SU-DHL-6 (cell line): ENCODE measurements around the gene ILRUN.
A peak's percentile ranks its signal among the peaks of the same experiment; 100 is the strongest.
"Not testable (repeated sequence)": the region's sequence is repeated elsewhere in the genome, so short reads cannot be mapped to it uniquely, and the experiment has no call there.

Experiments
- H2AFZ ChIP-seq: fragments of 200-600 bp; sonication (generic); 2 replicates; pipeline ENCODE4 v1.6.1; 2014; ENCODE audit warnings: low read depth, mild to moderate bottlenecking, moderate library complexity, mixed read lengths, antibody characterized with exemption, low read length; ENCODE audit not compliant: severe bottlenecking
- H3F3A ChIP-seq: fragments of 200-600 bp; shearing (Covaris generic); 2 replicates; pipeline ENCODE4 v1.6.0; 2016; ENCODE audit warnings: antibody characterized with exemption, mild to moderate bottlenecking; ENCODE audit not compliant: insufficient read depth
- H3K27ac ChIP-seq: fragments of 200-600 bp; sonication (generic); 2 replicates; pipeline ENCODE4 v1.5.1; 2016; ENCODE audit warnings: low read depth, mild to moderate bottlenecking, low read length, moderate library complexity, mixed read lengths
- H3K27me3 ChIP-seq: fragments of 200-600 bp; sonication (generic), shearing (Covaris generic); 2 replicates; pipeline ENCODE4 v1.6.0; 2014; ENCODE audit warnings: mild to moderate bottlenecking, low read length
- H3K36me3 ChIP-seq: fragments of 200-600 bp; sonication (generic); 2 replicates; pipeline ENCODE4 v1.6.1; 2014; ENCODE audit warnings: mild to moderate bottlenecking, low read length, mixed read lengths
- H3K4me2 ChIP-seq: fragments of 300-600, 200-600 bp; shearing (Covaris generic), sonication (generic); 2 replicates; pipeline ENCODE4 v1.6.0; 2014; ENCODE audit warnings: low read length, low read depth, mild to moderate bottlenecking; ENCODE audit not compliant: poor library complexity, severe bottlenecking
- H3K4me3 ChIP-seq: fragments of 200-600 bp; sonication (generic); 2 replicates; pipeline ENCODE4 v1.5.1; 2014; ENCODE audit warnings: antibody characterized with exemption, low read length, mild to moderate bottlenecking, mixed read lengths; ENCODE audit not compliant: insufficient read depth, poor library complexity, severe bottlenecking
- H3K79me2 ChIP-seq: fragments of 200-600 bp; sonication (generic); 2 replicates; pipeline ENCODE4 v1.6.1; 2014; ENCODE audit warnings: mild to moderate bottlenecking, low read length, moderate library complexity; ENCODE audit not compliant: insufficient read depth
- H3K9ac ChIP-seq: fragments of 200-600 bp; sonication (generic); 2 replicates; pipeline ENCODE4 v1.7.0; 2014; ENCODE audit warnings: mild to moderate bottlenecking, low read length
- H3K9me2 ChIP-seq: fragments of 200-600 bp; sonication (generic); replicated peaks from 2 replicates; pipeline ENCODE4 v1.6.1; 2014; ENCODE audit warnings: low read length; ENCODE audit not compliant: insufficient read depth
- H3K9me3 ChIP-seq: fragments of 200-600 bp; sonication (generic); 2 replicates; pipeline ENCODE4 v1.6.1; 2014; ENCODE audit warnings: low read length, mixed read lengths; ENCODE audit not compliant: insufficient read depth
- H4K20me1 ChIP-seq: fragments of 200-600 bp; sonication (generic); 2 replicates; pipeline ENCODE4 v1.6.1; 2014; ENCODE audit warnings: low read depth, mild to moderate bottlenecking, antibody characterized with exemption, low read length, moderate library complexity, mixed read lengths
- CTCF ChIP-seq: fragments of 200-600 bp; sonication (generic); IDR thresholded peaks from one replicate; pipeline ENCODE4 v1.5.1; 2017; ENCODE audit warnings: antibody characterized with exemption, mild to moderate bottlenecking, low read length, moderate library complexity; ENCODE audit not compliant: insufficient read depth, poor library complexity, severe bottlenecking
- EZH2phosphoT487 ChIP-seq: fragments of 200-600 bp; sonication (generic), shearing (Covaris generic); conservative IDR thresholded peaks from 2 replicates; pipeline ENCODE4 v1.6.1; 2018; ENCODE audit warnings: mild to moderate bottlenecking, antibody characterized with exemption, low read length, moderate library complexity, mixed read lengths

Gene ILRUN

GRCh38 chr6:34658605-34659265, 37.8 kb downstream of the ILRUN start:
- Histone ChIP-seq H3K36me3 (no peaks in the 10 kb centered on the region), H3F3A (peaks cover 25% of the 10 kb centered on the region), H4K20me1 (no peaks in the 10 kb centered on the region), H3K4me3 (no peak overlapping the region), H3K27me3 (no peaks in the 10 kb centered on the region), H3K4me2 (no peak overlapping the region), H3K9ac (no peak overlapping the region), H3K27ac (peak overlapping the region; percentile 3; the same call in 1 of the 2 replicates), H3K79me2 (peaks cover 79% of the 10 kb centered on the region), H2AFZ (no peak overlapping the region), H3K9me3 (no peaks in the 10 kb centered on the region), H3K9me2 (no peaks in the 10 kb centered on the region)
- no peak for TF ChIP-seq EZH2phosphoT487
- no peak for TF ChIP-seq CTCF

GRCh38 chr6:34657979-34658480, 38.5 kb downstream of the ILRUN start:
- not testable (repeated sequence) for H3K9me2 ChIP-seq, H3K4me3 ChIP-seq, H3K36me3 ChIP-seq, H3K9me3 ChIP-seq, H2AFZ ChIP-seq, H4K20me1 ChIP-seq, H3K27me3 ChIP-seq
- H3F3A ChIP-seq, result peaks cover 23% of the 10 kb centered on the region
- H3K4me2 ChIP-seq, result peak overlapping the region; percentile 59
- H3K9ac ChIP-seq, result peak overlapping the region; percentile 32
- H3K27ac ChIP-seq, result peak overlapping the region; percentile 68
- peaks cover 72% of the 10 kb centered on the region for H3K79me2 ChIP-seq

GRCh38 chr6:34657307-34657978, 39.1 kb downstream of the ILRUN start:
- no peak for TF ChIP-seq EZH2phosphoT487
- TF ChIP-seq CTCF, result no peak
- Histone ChIP-seq H3K79me2 (peaks cover 69% of the 10 kb centered on the region), H3K4me2 (peak overlapping the region; percentile 59), H2AFZ (no peak overlapping the region), H3F3A (peaks cover 23% of the 10 kb centered on the region), H3K9ac (peak overlapping the region; percentile 32), H3K9me3 (no peaks in the 10 kb centered on the region), H3K27ac (peak overlapping the region; percentile 68), H3K27me3 (no peaks in the 10 kb centered on the region), H3K36me3 (no peaks in the 10 kb centered on the region), H4K20me1 (no peaks in the 10 kb centered on the region), H3K4me3 (peak overlapping the region; percentile 25), H3K9me2 (no peaks in the 10 kb centered on the region)

GRCh38 chr6:34657037-34657306, 39.6 kb downstream of the ILRUN start:
- H3K9me2 ChIP-seq, result no peaks in the 10 kb centered on the region
- peaks cover 71% of the 10 kb centered on the region for H3K79me2 ChIP-seq
- H3K27ac ChIP-seq, result peak overlapping the region; percentile 68
- H3K36me3 ChIP-seq, result no peaks in the 10 kb centered on the region
- peak overlapping the region; percentile 59 for H3K4me2 ChIP-seq
- H3K9me3 ChIP-seq, result no peaks in the 10 kb centered on the region
- H4K20me1 ChIP-seq, result no peaks in the 10 kb centered on the region
- H3F3A ChIP-seq, result peaks cover 23% of the 10 kb centered on the region
- TF ChIP-seq CTCF, result no peak
- no peak for TF ChIP-seq EZH2phosphoT487
- H2AFZ ChIP-seq, result no peak overlapping the region
- peak overlapping the region; percentile 25 for H3K4me3 ChIP-seq
- peak overlapping the region; percentile 32 for H3K9ac ChIP-seq
- no peaks in the 10 kb centered on the region for H3K27me3 ChIP-seq
